Measurements from ENCODE around the gene UGT1A6.

Gene UGT1A6

GRCh38 chr2:233768076-233768475 lies 75.4 kb downstream of the UGT1A6 start:
- DNase-seq (ENCODE audit: low spot score) = no peak

- no peak for DNase-seq (ENCODE audit: low spot score)
Observed at GRCh38 chr2:233769260-233769659, 76.6 kb downstream of the UGT1A6 start.

- DNase-seq (ENCODE audit: low spot score) = no peak
Observed at GRCh38 chr2:233772153-233772552, 79.5 kb downstream of the UGT1A6 start.

GRCh38 chr2:233772583-233772982 lies 79.9 kb downstream of the UGT1A6 start:
- no peak for DNase-seq (ENCODE audit: low spot score)

- no peak for DNase-seq (ENCODE audit: low spot score)
Observed at GRCh38 chr2:233773854-233774253, 81.2 kb downstream of the UGT1A6 start.

GRCh38 chr2:233775414-233775813 lies 82.7 kb downstream of the UGT1A6 start:
- no peak for DNase-seq (ENCODE audit: low spot score)

GRCh38 chr2:233778030-233778429 lies 85.3 kb downstream of the UGT1A6 start, which contains the start of gene MROH2A:
Gene MROH2A, plus strand, starts transcription at chr2:233778330. Its CDS starts 1,029 bp downstream, at chr2:233779359.
- no peak for DNase-seq (ENCODE audit: low spot score)

GRCh38 chr2:233779722-233780121 lies 87.0 kb downstream of the UGT1A6 start:
- DNase-seq (ENCODE audit: low spot score) = no peak

- DNase-seq (ENCODE audit: low spot score) = no peak
Observed at GRCh38 chr2:233780771-233781170, 88.1 kb downstream of the UGT1A6 start.

GRCh38 chr2:233789554-233789953 lies 96.9 kb downstream of the UGT1A6 start:
- DNase-seq (ENCODE audit: low spot score) = no peak

GRCh38 chr2:233791151-233791882 lies 98.6 kb downstream of the UGT1A6 start:
- no peak for DNase-seq (ENCODE audit: low spot score)

- no peak for DNase-seq (ENCODE audit: low spot score)
Observed at GRCh38 chr2:233791883-233792329, 99.2 kb downstream of the UGT1A6 start.

- no peak for DNase-seq (ENCODE audit: low spot score)
Observed at GRCh38 chr2:233792720-233793119, 100.0 kb downstream of the UGT1A6 start.

GRCh38 chr2:233793465-233794127 lies 100.9 kb downstream of the UGT1A6 start:
- no peak for DNase-seq (ENCODE audit: low spot score)

- DNase-seq (ENCODE audit: low spot score) = no peak
Observed at GRCh38 chr2:233794128-233794658, 101.5 kb downstream of the UGT1A6 start.

GRCh38 chr2:233795735-233796171 lies 103.1 kb downstream of the UGT1A6 start:
- DNase-seq (ENCODE audit: low spot score) = no peak

GRCh38 chr2:233796254-233796653 lies 103.6 kb downstream of the UGT1A6 start:
- DNase-seq (ENCODE audit: low spot score) = no peak

GRCh38 chr2:233798335-233799086 lies 105.8 kb downstream of the UGT1A6 start:
- no peak for DNase-seq (ENCODE audit: low spot score)

- no peak for DNase-seq (ENCODE audit: low spot score)
Observed at GRCh38 chr2:233799087-233799665, 106.5 kb downstream of the UGT1A6 start.

- DNase-seq (ENCODE audit: low spot score) = no peak
Observed at GRCh38 chr2:233799716-233800115, 107.0 kb downstream of the UGT1A6 start.

- no peak for DNase-seq (ENCODE audit: low spot score)
Observed at GRCh38 chr2:233800208-233800607, 107.5 kb downstream of the UGT1A6 start.
